Fibroblast of lung (primary cell): ENCODE data around the gene SMC3.

Source experiments
- CTCF ChIP-seq, 2 donors: IDR thresholded peaks in 1 of 2; conservative IDR thresholded peaks in 1 of 2; 1 replicate in 1 of 2; 2 replicates in 1 of 2; pipeline ENCODE4 v1.5.1; 2011 to 2012; ENCODE audit warnings: low read length in 2 of 2, control low read depth in 1 of 2, inconsistent platforms in 1 of 2, low read depth in 1 of 2, mild to moderate bottlenecking in 1 of 2
- EZH2 ChIP-seq: IDR thresholded peaks from 2 replicates; pipeline ENCODE4 v1.5.1; 2012; ENCODE audit warnings: low read length, control low read depth, mild to moderate bottlenecking; ENCODE audit errors: missing control alignments

GRCh38 chr10:110646417-110647135, 79.1 kb downstream of the SMC3 start:
- TF ChIP-seq CTCF (conservative IDR thresholded peaks at IDR 0.05 in 1 of 2, IDR thresholded peaks at IDR 0.05 in 1 of 2; ENCODE audit: low read depth in 1 of 2, low read length in 2 of 2) (no peak), EZH2 (no peak)
